Prostate gland (tissue), 2 donors: ENCODE measurements around the gene VPS41. TPM values are rescaled to one million over a fixed set of nuclear protein-coding genes. Genes with fewer than 3 reads are reported as not detected.

ENCODE experiments used
- DNase-seq: peaks from one replicate; pipeline ENCODE4 v3.0.0-alpha.2; 2019; ENCODE audit warnings: low spot score
- H3K27ac ChIP-seq, 2 donors: fragments of 200-600 bp; sonication (generic); 2 replicates each; pipeline ENCODE4 v1.5.1; 2017 to 2019
- H3K27me3 ChIP-seq: fragments of 200-600 bp; sonication (generic); replicated peaks from 2 replicates; pipeline ENCODE4 v1.5.1; 2019; ENCODE audit not compliant: insufficient read depth
- H3K36me3 ChIP-seq, 2 donors: fragments of 200-600 bp; sonication (generic); 1 replicate in 1 of 2; 2 replicates in 1 of 2; pipeline versions ENCODE4 v1.5.1 to v1.8.1; 2017 to 2019
- H3K4me1 ChIP-seq: fragments of 200-600 bp; sonication (generic); replicated peaks from 2 replicates; pipeline ENCODE4 v1.5.1; 2019
- H3K4me3 ChIP-seq, 2 donors: fragments of 200-600 bp; sonication (generic); 2 replicates each; pipeline ENCODE4 v1.5.1; 2017 to 2019
- H3K9me3 ChIP-seq: fragments of 200-600 bp; sonication (generic); 2 replicates; pipeline ENCODE4 v1.5.1; 2017
- POLR2A ChIP-seq: fragments of 450-650 bp; IDR thresholded peaks from one replicate; pipeline ENCODE4 v1.6.1; 2016; ENCODE audit warnings: antibody characterized with exemption, mild to moderate bottlenecking
- POLR2AphosphoS5 ChIP-seq: sonication (generic); formaldehyde crosslinking; IDR thresholded peaks from one replicate; pipeline ENCODE4 v1.6.1; 2017; ENCODE audit warnings: antibody characterized with exemption
- WGBS: methylation state at CpG from one replicate; pipeline ENCODE4 v1.1.5; 2018; 5-methylcytosine and 5-hydroxymethylcytosine counted together
- intact Hi-C: fragments of 100-400 bp; cut with DNase I; formaldehyde crosslinking; loops from one replicate; pipeline ENCODE4 v1.14.2; 2022
- total RNA-seq, 2 donors: library from RNA; depleted of rRNA; stranded (reverse); fragments of >200 nt; gene quantifications; one replicate each; pipeline ENCODE4 v1.1.0, GENCODE V29; 2016
- TF ChIP-seq, protein P1 (sequence below), 4 experiments: fragments of 200-600 bp in 2 of 4; fragments of 450-650 bp in 2 of 4; sonication (generic) in 2 of 4; IDR thresholded peaks; 1 replicate in 3 of 4; 2 replicates in 1 of 4; pipeline ENCODE4 v1.5.1; 2016 to 2019; ENCODE audit warnings: antibody characterized with exemption in 4 of 4, mild to moderate bottlenecking in 2 of 4, moderate library complexity in 2 of 4

The VPS41 gene
- total RNA-seq, 2 donors from 2014 or later, result 30.8 to 39.7 TPM

DNA sequence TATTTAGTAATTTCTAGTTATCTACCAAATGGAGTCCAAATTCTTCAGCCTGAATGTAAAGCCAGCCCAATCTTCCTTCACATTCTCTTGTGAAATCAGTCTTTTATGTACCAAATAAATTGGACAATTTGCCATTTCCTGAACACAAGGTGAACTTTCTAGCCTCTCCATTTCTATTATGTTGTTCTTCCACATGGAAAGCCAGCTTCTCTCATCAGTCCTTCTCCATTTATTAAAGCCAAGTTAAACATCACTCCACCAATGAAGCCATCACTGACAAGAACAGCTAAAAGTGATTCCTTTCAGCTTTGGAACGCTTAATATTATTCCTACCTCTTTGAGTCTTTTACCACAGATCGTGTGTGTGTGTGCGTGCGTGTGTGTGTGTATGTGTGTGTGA is 88.4 kb downstream of the VPS41 start:
- no peak overlapping the region for H3K4me3 ChIP-seq
- no peaks in the 10 kb centered on the region for H3K27me3 ChIP-seq
- no peak overlapping the region for H3K27ac ChIP-seq
- WGBS, result 88% methylated on average over 4 of the region's 4 CpGs
- intact Hi-C loops, result no loop called here
- TF ChIP-seq POLR2AphosphoS5 (no peak), POLR2A (no peak)
- TF ChIP-seq, protein P1, sequence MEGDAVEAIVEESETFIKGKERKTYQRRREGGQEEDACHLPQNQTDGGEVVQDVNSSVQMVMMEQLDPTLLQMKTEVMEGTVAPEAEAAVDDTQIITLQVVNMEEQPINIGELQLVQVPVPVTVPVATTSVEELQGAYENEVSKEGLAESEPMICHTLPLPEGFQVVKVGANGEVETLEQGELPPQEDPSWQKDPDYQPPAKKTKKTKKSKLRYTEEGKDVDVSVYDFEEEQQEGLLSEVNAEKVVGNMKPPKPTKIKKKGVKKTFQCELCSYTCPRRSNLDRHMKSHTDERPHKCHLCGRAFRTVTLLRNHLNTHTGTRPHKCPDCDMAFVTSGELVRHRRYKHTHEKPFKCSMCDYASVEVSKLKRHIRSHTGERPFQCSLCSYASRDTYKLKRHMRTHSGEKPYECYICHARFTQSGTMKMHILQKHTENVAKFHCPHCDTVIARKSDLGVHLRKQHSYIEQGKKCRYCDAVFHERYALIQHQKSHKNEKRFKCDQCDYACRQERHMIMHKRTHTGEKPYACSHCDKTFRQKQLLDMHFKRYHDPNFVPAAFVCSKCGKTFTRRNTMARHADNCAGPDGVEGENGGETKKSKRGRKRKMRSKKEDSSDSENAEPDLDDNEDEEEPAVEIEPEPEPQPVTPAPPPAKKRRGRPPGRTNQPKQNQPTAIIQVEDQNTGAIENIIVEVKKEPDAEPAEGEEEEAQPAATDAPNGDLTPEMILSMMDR (IDR thresholded peaks at IDR 0.05), result no peak
- H3K36me3 ChIP-seq, result no peaks in the 10 kb centered on the region
- H3K9me3 ChIP-seq, result no peaks in the 10 kb centered on the region
- H3K4me1 ChIP-seq, result no peaks in the 10 kb centered on the region
- DNase-seq, result no peak

DNA sequence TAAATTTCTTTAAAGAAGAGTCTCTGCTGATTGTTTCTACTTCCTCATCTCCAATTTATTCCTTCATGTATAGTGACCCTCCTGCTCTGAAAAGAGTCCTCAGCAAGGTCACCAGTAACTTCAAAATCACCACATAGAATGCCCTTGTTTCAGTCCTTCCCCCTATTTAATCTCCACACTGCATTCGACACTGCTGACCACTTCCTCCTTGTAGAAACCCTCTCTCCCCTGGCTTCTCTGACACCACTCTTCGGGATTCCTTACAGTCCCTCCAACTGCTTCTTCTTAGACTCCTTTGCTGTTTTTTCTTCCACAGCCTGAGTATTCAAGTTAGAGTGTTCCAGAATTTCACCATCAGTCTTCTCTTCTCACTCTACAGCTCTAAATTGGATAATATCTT is 89.5 kb downstream of the VPS41 start:
- TF ChIP-seq, protein P1 (IDR thresholded peaks at IDR 0.05), result no peak
- TF ChIP-seq POLR2AphosphoS5, result no peak
- TF ChIP-seq POLR2A, result no peak
- WGBS, result 85% methylated on average over 2 of the region's 2 CpGs
- Histone ChIP-seq H3K36me3 (no peaks in the 10 kb centered on the region), H3K4me3 (no peak overlapping the region), H3K4me1 (no peaks in the 10 kb centered on the region), H3K27me3 (no peaks in the 10 kb centered on the region), H3K27ac (no peak overlapping the region), H3K9me3 (no peaks in the 10 kb centered on the region)
- intact Hi-C loops, result no loop called here
- DNase-seq, result no peak

DNA sequence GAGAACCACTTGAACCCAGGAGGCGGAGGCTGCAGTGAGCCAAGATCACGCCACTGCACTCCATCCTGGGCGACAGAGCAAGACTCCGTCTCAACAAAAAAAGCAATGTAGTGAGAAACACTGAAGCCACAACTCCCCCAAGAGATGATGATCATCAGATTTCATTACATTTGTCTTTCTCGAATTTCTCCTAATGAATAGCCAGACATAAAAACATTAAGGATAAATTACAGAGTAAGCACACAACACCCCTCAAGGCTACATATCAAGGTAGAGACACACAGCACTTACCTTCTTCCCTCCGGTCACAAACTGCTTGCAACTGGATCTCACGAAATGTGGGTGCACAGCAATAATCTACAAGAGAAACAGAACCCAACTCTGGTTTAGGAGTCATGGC is 91.5 kb downstream of the VPS41 start:
- intact Hi-C loops, result no loop called here
- 96% methylated on average over 7 of the region's 7 CpGs for WGBS
- TF ChIP-seq, protein P1 (IDR thresholded peaks at IDR 0.05), result no peak
- no peak for TF ChIP-seq POLR2AphosphoS5
- TF ChIP-seq POLR2A, result no peak

DNA sequence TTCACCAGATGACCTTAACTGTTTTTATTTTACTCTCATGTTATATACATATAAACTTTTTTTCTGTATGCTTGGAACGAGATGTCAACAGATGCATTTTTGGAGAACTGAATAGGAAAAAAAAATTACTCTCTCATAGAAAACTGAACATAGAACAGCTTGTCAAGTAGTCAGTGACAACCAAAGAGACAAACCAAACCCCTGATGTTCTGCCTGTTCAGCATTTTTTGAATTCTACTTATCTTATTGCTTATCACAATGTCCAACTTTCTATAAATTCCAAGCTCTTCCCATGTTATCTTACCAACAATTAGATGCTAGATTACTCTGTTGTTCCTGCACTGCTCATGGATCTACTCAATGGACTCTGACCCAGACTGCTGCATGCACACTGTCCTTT is 95.2 kb downstream of the VPS41 start:
- Histone ChIP-seq H3K27me3 (no peaks in the 10 kb centered on the region), H3K4me3 (no peak overlapping the region), H3K9me3 (no peaks in the 10 kb centered on the region), H3K4me1 (no peaks in the 10 kb centered on the region), H3K27ac (no peak overlapping the region), H3K36me3 (no peaks in the 10 kb centered on the region)
- TF ChIP-seq, protein P1 (IDR thresholded peaks at IDR 0.05), result no peak
- TF ChIP-seq POLR2A, result no peak
- no peak for TF ChIP-seq POLR2AphosphoS5
- DNase-seq, result no peak
- 88% methylated on average over 1 of the region's 1 CpG for WGBS
- intact Hi-C loops, result no loop called here

More for the DNA sequence above, 91.5 kb downstream of the VPS41 start:
- H3K27ac ChIP-seq, result no peak overlapping the region
- no peak for DNase-seq
- H3K36me3 ChIP-seq, result no peaks in the 10 kb centered on the region
- no peaks in the 10 kb centered on the region for H3K4me1 ChIP-seq
- no peaks in the 10 kb centered on the region for H3K9me3 ChIP-seq
- no peaks in the 10 kb centered on the region for H3K27me3 ChIP-seq
- H3K4me3 ChIP-seq, result no peak overlapping the region

DNA sequence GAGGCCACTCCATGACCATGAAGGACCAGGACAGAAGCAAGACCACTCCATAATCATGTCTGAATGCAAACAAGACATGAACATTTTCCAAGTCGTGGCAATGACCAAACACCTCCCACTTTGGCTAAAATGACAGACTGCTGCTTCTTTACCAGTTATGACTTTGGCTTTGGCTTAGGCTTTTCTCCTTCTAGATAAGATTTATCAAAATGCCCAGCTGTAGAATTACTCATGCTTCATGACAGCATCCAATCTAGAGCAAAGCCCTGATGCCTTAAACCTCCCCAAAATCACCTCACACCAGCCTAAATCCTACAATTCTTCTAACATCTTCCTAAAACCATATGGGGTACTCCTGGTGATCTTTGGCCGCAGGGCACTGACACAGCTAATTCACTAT is 102.1 kb downstream of the VPS41 start:
- H3K27ac ChIP-seq, result no peak overlapping the region
- no peaks in the 10 kb centered on the region for H3K27me3 ChIP-seq
- intact Hi-C loops, result no loop called here
- DNase-seq, result no peak
- no peak overlapping the region for H3K4me3 ChIP-seq
- H3K4me1 ChIP-seq, result no peaks in the 10 kb centered on the region
- no peaks in the 10 kb centered on the region for H3K9me3 ChIP-seq
- no peak for TF ChIP-seq POLR2A
- TF ChIP-seq, protein P1 (IDR thresholded peaks at IDR 0.05), result no peak
- TF ChIP-seq POLR2AphosphoS5, result no peak
- WGBS, result 94% methylated on average over 2 of the region's 2 CpGs
- H3K36me3 ChIP-seq, result no peaks in the 10 kb centered on the region
